ENCODE measurements around the gene TTLL3. TPM values are rescaled to one million over a fixed set of nuclear protein-coding genes. Genes with fewer than 3 reads are reported as not detected.

TTLL3 gene
- total and polyA plus RNA-seq, 2 of the 13 experiments (the other 11 are each of a cell fraction or from before 2014, with no cell fraction given): 9.5 to 51.2 TPM

GRCh38 chr3:9803494-9803893 is 6.6 kb upstream of the TTLL3 start:
- no peak for DNase-seq (ENCODE audit: low spot score)
- Histone ChIP-seq H4K20me1 (ENCODE audit: insufficient read depth, low read length) (no peaks in the 10 kb centered on the region), H2AFZ (ENCODE audit: low read length) (no peak overlapping the region), H3K4me3 (replicated peaks in 1 of 3; ENCODE audit: insufficient read depth in 1 of 3, low read depth in 2 of 3, low read length in 3 of 3) (no peak overlapping the region), H3K4me2 (ENCODE audit: low read depth, low read length) (no peak overlapping the region), H3K4me1 (ENCODE audit: insufficient read depth, low read length) (no peaks in the 10 kb centered on the region), H3K27ac (ENCODE audit: extremely low read length, insufficient read depth, low read length) (no peak overlapping the region), H3K79me2 (ENCODE audit: insufficient read depth, low read length) (no peaks in the 10 kb centered on the region), H3K27me3 (ENCODE audit: control insufficient read depth in 1 of 2, insufficient read depth in 2 of 2, low read length in 2 of 2) (no peaks in the 10 kb centered on the region; a peak in 1 of 5 replicates), H3K9ac (ENCODE audit: insufficient read depth, low read depth, low read length) (no peak overlapping the region), H3K36me3 (replicated peaks in 1 of 2; ENCODE audit: control insufficient read depth in 1 of 2, insufficient read depth in 2 of 2, low read length in 2 of 2) (peaks cover 36 to 75% of the 10 kb centered on the region in 2 experiments), H3K9me3 (ENCODE audit: low read length) (no peaks in the 10 kb centered on the region)
- intact Hi-C loops (cut with micrococcal nuclease; ENCODE audit: unreplicated experiment): no loop called here
- FAIRE-seq: no peak
- CTCF ChIA-PET (ENCODE audit: low intra/inter-chr PET ratio, low total read pairs): no interaction called here
- POLR2A ChIA-PET: interaction anchor here (0.8 to 1.3 kb wide), 2 partner anchors 10 to 11 kb away, joined by 4 read pairs; partner anchors contain the start of gene ARPC4
- TF ChIP-seq SIX1 (CRISPR knock-in tag; IDR thresholded peaks at IDR 0.05; ENCODE audit: borderline replicate concordance) (no peak), ZNF556 (CRISPR knock-in tag; IDR thresholded peaks at IDR 0.05; ENCODE audit: borderline replicate concordance) (no peak), ZNF780A (CRISPR knock-in tag; IDR thresholded peaks at IDR 0.05) (no peak), ZFP36L2 (CRISPR knock-in tag; IDR thresholded peaks at IDR 0.05) (no peak), TOPORS (CRISPR knock-in tag; IDR thresholded peaks at IDR 0.05) (no peak), HES4 (CRISPR knock-in tag; IDR thresholded peaks at IDR 0.05; ENCODE audit: borderline replicate concordance) (no peak), ZNF503 (CRISPR knock-in tag; IDR thresholded peaks at IDR 0.05) (no peak)
- TF ChIP-seq, protein P1, sequence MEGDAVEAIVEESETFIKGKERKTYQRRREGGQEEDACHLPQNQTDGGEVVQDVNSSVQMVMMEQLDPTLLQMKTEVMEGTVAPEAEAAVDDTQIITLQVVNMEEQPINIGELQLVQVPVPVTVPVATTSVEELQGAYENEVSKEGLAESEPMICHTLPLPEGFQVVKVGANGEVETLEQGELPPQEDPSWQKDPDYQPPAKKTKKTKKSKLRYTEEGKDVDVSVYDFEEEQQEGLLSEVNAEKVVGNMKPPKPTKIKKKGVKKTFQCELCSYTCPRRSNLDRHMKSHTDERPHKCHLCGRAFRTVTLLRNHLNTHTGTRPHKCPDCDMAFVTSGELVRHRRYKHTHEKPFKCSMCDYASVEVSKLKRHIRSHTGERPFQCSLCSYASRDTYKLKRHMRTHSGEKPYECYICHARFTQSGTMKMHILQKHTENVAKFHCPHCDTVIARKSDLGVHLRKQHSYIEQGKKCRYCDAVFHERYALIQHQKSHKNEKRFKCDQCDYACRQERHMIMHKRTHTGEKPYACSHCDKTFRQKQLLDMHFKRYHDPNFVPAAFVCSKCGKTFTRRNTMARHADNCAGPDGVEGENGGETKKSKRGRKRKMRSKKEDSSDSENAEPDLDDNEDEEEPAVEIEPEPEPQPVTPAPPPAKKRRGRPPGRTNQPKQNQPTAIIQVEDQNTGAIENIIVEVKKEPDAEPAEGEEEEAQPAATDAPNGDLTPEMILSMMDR (CRISPR knock-in tag; IDR thresholded peaks at IDR 0.05): no peak
- WGBS (ENCODE audit: low lambda C conversion rate): 93% methylated on average over 1 of the region's 1 CpG
- BruUV-seq (replicated peaks): no TSS peak
- ATAC-seq: no peak
- in situ Hi-C loops (cut with HindIII; ENCODE audit: extremely low pct_ligation_motif_present, low pct_unique_long_range_greater_than_20kb): no loop called here

Measured in HepG2 (cell line).